Astrocyte (in vitro differentiated cells and primary cell): ENCODE results near the gene ITPR2.

Experiments
- CTCF ChIP-seq: IDR thresholded peaks from 2 replicates; pipeline ENCODE4 v1.5.1; 2011; ENCODE audit warnings: low read depth, mild to moderate bottlenecking, inconsistent platforms, low read length, moderate library complexity; ENCODE audit not compliant: insufficient read depth
- EZH2 ChIP-seq: IDR thresholded peaks from 2 replicates; pipeline ENCODE4 v1.6.1; 2012; ENCODE audit warnings: mild to moderate bottlenecking, low read length, inconsistent platforms; ENCODE audit not compliant: insufficient read depth

GRCh38 chr12:26633591-26634210 lies 199.3 kb downstream of the ITPR2 start:
- TF ChIP-seq CTCF: no peak
- TF ChIP-seq EZH2: no peak
